HepG2 (cell line): ENCODE measurements around the gene APBA1. TPM values are rescaled to one million over a fixed set of nuclear protein-coding genes. Genes with fewer than 3 reads are reported as not detected.

ENCODE experiments used
- ATAC-seq: fragments of 200-7000 bp; cut with Tn5 transposase; 3 replicates; pipeline ENCODE4 v1.9.1; 2020; ENCODE audit warnings: mild to moderate bottlenecking, moderate library complexity
- BruUV-seq: library from RNA; stranded (reverse); fragments of 400-500 nt; replicated peaks from 2 replicates; lab custom pipeline; 2021; lab: Mats Ljungman, UMichigan
- CTCF ChIA-PET: fragments of 300-600 bp; formaldehyde crosslinking; extraction: SDS; loops from one replicate; lab custom pipeline; 2021; ENCODE audit warnings: low total read pairs, inconsistent platforms, low intra/inter-chr PET ratio; lab: Yijun Ruan, JAX
- POLR2A ChIA-PET: fragments of 350-600 bp; sonication (Branson Sonifier 250); formaldehyde crosslinking; loops from one replicate; lab custom pipeline; 2020; ENCODE audit warnings: antibody characterized with exemption, inconsistent platforms; lab: Yijun Ruan, JAX
- DNase-seq: peaks from one replicate; pipeline ENCODE4 v3.0.0-alpha.2; 2015; ENCODE audit warnings: low spot score
- FAIRE-seq: peaks from 3 replicates; lab custom pipeline; 2011; peaks lifted over from hg19 to GRCh38; lab: Jason Lieb, UNC
- H2AFZ ChIP-seq: one replicate; pipeline ENCODE4 v1.6.1; 2011; ENCODE audit warnings: low read length, inconsistent platforms
- H3K27ac ChIP-seq: fragments of 300-600 bp; 3 replicates; pipeline ENCODE4 v1.8.0; 2011; ENCODE audit warnings: mixed run types, mild to moderate bottlenecking, mixed read lengths, low read length, inconsistent platforms; ENCODE audit not compliant: insufficient read depth; ENCODE audit errors: extremely low read length
- H3K27me3 ChIP-seq, 2 experiments: fragments of 200-600 bp in 1 of 2; 2 replicates in 1 of 2; 3 replicates in 1 of 2; pipeline versions ENCODE4 v1.6.0 to v1.8.0; 2011; ENCODE audit warnings: low read length in 2 of 2, mild to moderate bottlenecking in 2 of 2, moderate library complexity in 2 of 2, inconsistent platforms in 1 of 2; ENCODE audit not compliant: insufficient read depth in 2 of 2, control insufficient read depth in 1 of 2
- H3K36me3 ChIP-seq, 2 experiments: fragments of 200-600 bp in 1 of 2; replicated peaks in 1 of 2; 2 replicates in 1 of 2; 3 replicates in 1 of 2; pipeline versions ENCODE4 v1.5.1 to v1.8.0; 2011; ENCODE audit warnings: low read length in 2 of 2, inconsistent platforms in 1 of 2; ENCODE audit not compliant: insufficient read depth in 2 of 2, control insufficient read depth in 1 of 2
- H3K4me1 ChIP-seq: 2 replicates; pipeline ENCODE4 v1.5.1; 2012; ENCODE audit warnings: low read length, inconsistent platforms; ENCODE audit not compliant: insufficient read depth
- H3K4me2 ChIP-seq: 2 replicates; pipeline ENCODE4 v1.6.0; 2011; ENCODE audit warnings: low read depth, low read length, inconsistent platforms
- H3K4me3 ChIP-seq, 3 experiments: fragments of 200-600 bp in 1 of 3; sonication (generic), shearing (Covaris generic) in 1 of 3; replicated peaks in 1 of 3; 2 replicates each; pipeline ENCODE4 v1.5.1; 2011 to 2016; ENCODE audit warnings: low read length in 3 of 3, inconsistent platforms in 2 of 3, low read depth in 2 of 3, mild to moderate bottlenecking in 2 of 3, control low read depth in 1 of 3, mixed read lengths in 1 of 3; ENCODE audit not compliant: insufficient read depth in 1 of 3
- H3K79me2 ChIP-seq: one replicate; pipeline ENCODE4 v1.6.1; 2011; ENCODE audit warnings: low read length, inconsistent platforms; ENCODE audit not compliant: insufficient read depth
- H3K9ac ChIP-seq: 2 replicates; pipeline ENCODE4 v1.6.0; 2011; ENCODE audit warnings: mild to moderate bottlenecking, low read depth, low read length, inconsistent platforms; ENCODE audit not compliant: insufficient read depth
- H3K9me3 ChIP-seq: 2 replicates; pipeline ENCODE4 v1.5.1; 2012; ENCODE audit warnings: mild to moderate bottlenecking, low read length
- H4K20me1 ChIP-seq: 2 replicates; pipeline ENCODE4 v1.6.0; 2011; ENCODE audit warnings: inconsistent platforms, mild to moderate bottlenecking, low read length, moderate library complexity; ENCODE audit not compliant: insufficient read depth
- BCL6 ChIP-seq: IDR thresholded peaks from 2 replicates; pipeline ENCODE4 v1.6.1; 2016; ENCODE audit warnings: missing genetic modification reagents, missing compliant biosample characterization
- HBP1 ChIP-seq: IDR thresholded peaks from 2 replicates; pipeline ENCODE4 v1.6.1; 2016; ENCODE audit warnings: low read depth, control low read depth
- HNF4A ChIP-seq: sonication (generic); formaldehyde crosslinking; IDR thresholded peaks from 2 replicates; pipeline ENCODE4 v1.4.0; 2020; ENCODE audit warnings: missing genetic modification reagents
- HNRNPUL1 ChIP-seq: fragments of 200-400 bp; formaldehyde crosslinking; IDR thresholded peaks from 2 replicates; pipeline ENCODE4 v1.6.1; 2017; ENCODE audit warnings: low read depth, mild to moderate bottlenecking, low read length, moderate library complexity
- SOX6 ChIP-seq, 2 experiments: fragments of 450-650 bp in 1 of 2; sonication (generic) in 1 of 2; formaldehyde crosslinking in 1 of 2; IDR thresholded peaks; 2 replicates each; pipeline versions ENCODE4 v1.4.0 to v1.6.1; 2017 to 2020; ENCODE audit warnings: antibody characterized with exemption in 1 of 2, mild to moderate bottlenecking in 1 of 2, missing genetic modification reagents in 1 of 2
- TFE3 ChIP-seq: IDR thresholded peaks from 2 replicates; pipeline ENCODE4 v1.6.1; 2016
- YY1 ChIP-seq: IDR thresholded peaks from 2 replicates; pipeline ENCODE4 v1.6.1; 2011; ENCODE audit warnings: low read length, low read depth, moderate library complexity, mild to moderate bottlenecking; ENCODE audit not compliant: insufficient read depth, insufficient replicate concordance
- ZBTB14 ChIP-seq: sonication (generic); formaldehyde crosslinking; IDR thresholded peaks from 2 replicates; pipeline ENCODE4 v1.4.0; 2020; ENCODE audit warnings: missing genetic modification reagents
- ZNF138 ChIP-seq: sonication (generic); formaldehyde crosslinking; IDR thresholded peaks from 2 replicates; pipeline ENCODE4 v1.5.0; 2020; ENCODE audit warnings: mild to moderate bottlenecking, low read depth, missing genetic modification reagents
- ZNF33A ChIP-seq: sonication (generic); formaldehyde crosslinking; IDR thresholded peaks from 2 replicates; pipeline ENCODE4 v1.5.1; 2020; ENCODE audit warnings: missing genetic modification reagents, mild to moderate bottlenecking, moderate library complexity, borderline replicate concordance
- ZNF629 ChIP-seq: sonication (generic); formaldehyde crosslinking; conservative IDR thresholded peaks from 2 replicates; pipeline ENCODE4 v1.5.0; 2020; ENCODE audit warnings: missing genetic modification reagents
- WGBS: methylation state at CpG from one replicate; pipeline ENCODE4 v1.1.6; 2017; ENCODE audit warnings: low lambda C conversion rate; 5-methylcytosine and 5-hydroxymethylcytosine counted together
- in situ Hi-C: cut with HindIII; loops from 2 replicates; pipeline ENCODE4 v1.10.0; 2017; ENCODE audit warnings: low pct_unique_long_range_greater_than_20kb; ENCODE audit not compliant: extremely low pct_ligation_motif_present
- intact Hi-C: fragments of 100-400 bp; cut with micrococcal nuclease; formaldehyde crosslinking; loops from one replicate; pipeline ENCODE4 v1.10.0; 2022; ENCODE audit not compliant: unreplicated experiment
- polyA plus RNA-seq, 8 experiments: library from polyadenylated mRNA; depleted of rRNA in 3 of 8; stranded (reverse) in 7 of 8; unstranded in 1 of 8; fragments of >200 nt; fragmentation: Illumina TruSeq in 4 of 8; extraction: Trizol in 4 of 8; gene quantifications; 2 replicates each; pipeline versions ENCODE4 v1.2.1 to v1.2.3, GENCODE V29; 2011 to 2016; ENCODE audit warnings: low read depth in 4 of 8, missing spikeins in 1 of 8, mixed read lengths in 1 of 8; ENCODE audit not compliant: insufficient read depth in 1 of 8
- total RNA-seq, 5 experiments: library from RNA; depleted of rRNA; stranded (reverse); fragments of >200 nt; fragmentation: Illumina TruSeq; extraction: Trizol; gene quantifications; 2 replicates each; pipeline ENCODE4 v1.2.3, GENCODE V29; 2016; ENCODE audit warnings: low read depth in 1 of 5

Gene APBA1
- total and polyA plus RNA-seq, 2 of the 13 experiments (the other 11 are each of a cell fraction or from before 2014, with no cell fraction given), result 0.15 TPM; not detected in 1

- no peak for TF ChIP-seq HBP1 (CRISPR knock-in tag)
- TF ChIP-seq HNRNPUL1, result no peak
- no peak for TF ChIP-seq ZNF629 (CRISPR knock-in tag)
- no peak for TF ChIP-seq ZNF33A
- no peak for TF ChIP-seq ZBTB14
- TF ChIP-seq, all 625 proteins: peak for 0
These were observed 200.7 kb downstream of the APBA1 start (continued) for GRCh38 chr9:69471433-69471832.

GRCh38 chr9:69470186-69470977 lies 201.8 kb downstream of the APBA1 start:
- ATAC-seq (peak; percentile 43; the same call in 1 of the 3 replicates), DNase-seq (peak; percentile 28), FAIRE-seq (no peak)
- H3K27me3 ChIP-seq, result peaks cover 0 to 10% of the 10 kb centered on the region in 2 experiments; a peak in 2 of 5 replicates
- H2AFZ ChIP-seq, result no peak overlapping the region
- no peak for TF ChIP-seq ZNF138
- TF ChIP-seq HNF4A (CRISPR knock-in tag), result peak; percentile 62
- no peak for TF ChIP-seq SOX6 (IDR thresholded peaks at IDR 0.05)
- 0 out of 2 replicates have a peak, but pooled peaks have one; percentile 15 for TF ChIP-seq SOX6 (CRISPR knock-in tag; IDR thresholded peaks at IDR 0.05)
- TF ChIP-seq TFE3 (CRISPR knock-in tag), result no peak
- peak; percentile 41 for TF ChIP-seq BCL6 (CRISPR knock-in tag)
- TF ChIP-seq YY1, result no peak
- H3K4me3 ChIP-seq, result no peak overlapping the region
- H4K20me1 ChIP-seq, result no peaks in the 10 kb centered on the region
- H3K9me3 ChIP-seq, result no peaks in the 10 kb centered on the region
- H3K4me2 ChIP-seq, result no peak overlapping the region
- H3K4me1 ChIP-seq, result peaks cover 11% of the 10 kb centered on the region
- no peaks in the 10 kb centered on the region for H3K79me2 ChIP-seq
- H3K9ac ChIP-seq, result no peak overlapping the region
- no peaks in the 10 kb centered on the region for H3K36me3 ChIP-seq
- intact Hi-C loops (no loop called here), in situ Hi-C loops (no loop called here)
- CTCF ChIA-PET, result no interaction called here
- POLR2A ChIA-PET, result no interaction called here
- H3K27ac ChIP-seq, result no peak overlapping the region
- 24% methylated on average over 9 of the region's 9 CpGs for whole genome bisulfite sequencing
- no TSS peak for BruUV-seq
